ENCODE results near the gene VPS54.
A peak's percentile ranks its signal among the peaks of the same experiment; 100 is the strongest.

Gene VPS54

DNA sequence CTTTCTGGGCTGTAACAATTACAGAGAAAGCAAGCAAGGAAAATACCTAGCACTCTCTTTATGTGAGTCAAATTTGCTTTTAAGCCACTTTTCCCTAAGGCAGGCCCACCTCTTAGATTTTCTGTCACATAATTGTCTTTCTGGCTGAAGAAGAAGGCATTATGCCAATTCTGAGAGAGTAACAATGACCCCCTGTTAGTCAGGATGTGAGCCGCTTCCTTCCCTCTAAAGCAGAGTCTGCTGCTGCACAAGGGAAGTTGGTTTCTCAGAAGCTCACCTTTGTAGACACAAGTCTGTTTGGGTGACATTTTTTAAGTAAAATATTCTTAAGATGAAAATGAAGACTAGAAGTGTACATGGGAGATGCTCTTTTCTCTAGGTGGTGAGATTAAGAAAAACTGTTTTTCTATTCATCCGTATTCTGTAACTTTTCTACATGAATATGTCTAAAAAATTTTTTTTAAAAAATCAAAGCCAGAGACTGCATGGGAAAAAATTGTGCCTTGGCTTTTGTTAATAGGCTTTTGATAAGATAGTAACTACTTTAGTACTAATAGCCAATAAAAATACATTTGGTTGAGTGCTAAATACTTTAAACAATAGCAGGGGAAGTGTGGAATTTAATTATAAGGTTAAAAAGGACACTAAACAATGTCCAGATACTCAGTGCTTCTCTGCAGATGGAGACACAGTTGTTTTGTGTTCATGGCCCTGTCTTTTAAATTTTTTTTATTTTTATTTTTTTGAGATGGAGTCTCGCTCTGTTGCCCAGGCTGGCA lies 33.4 kb upstream of the VPS54 start:
- Histone ChIP-seq H3K36me3 (ENCODE audit: control insufficient read depth in 5 of 5, insufficient read depth in 5 of 5, low read length in 5 of 5) (no peaks in the 10 kb centered on the region), H3K9me3 (ENCODE audit: control insufficient read depth in 5 of 5, low read length in 5 of 5) (no peaks in the 10 kb centered on the region), H3K4me3 (ENCODE audit: low read depth in 1 of 5, low read length in 5 of 5) (no peak overlapping the region), H3K4me1 (ENCODE audit: control insufficient read depth in 5 of 5, insufficient read depth in 5 of 5, low read length in 5 of 5) (peaks cover 0 to 20% (median 4%) of the 10 kb centered on the region in 5 donors), H3K27me3 (ENCODE audit: control insufficient read depth in 5 of 5, insufficient read depth in 4 of 5, low read length in 5 of 5) (no peaks in the 10 kb centered on the region), H3K9ac (ENCODE audit: low read length in 5 of 5) (no peak overlapping the region), H3K27ac (ENCODE audit: low read depth, low read length) (peak overlapping the region; percentile 65)

DNA sequence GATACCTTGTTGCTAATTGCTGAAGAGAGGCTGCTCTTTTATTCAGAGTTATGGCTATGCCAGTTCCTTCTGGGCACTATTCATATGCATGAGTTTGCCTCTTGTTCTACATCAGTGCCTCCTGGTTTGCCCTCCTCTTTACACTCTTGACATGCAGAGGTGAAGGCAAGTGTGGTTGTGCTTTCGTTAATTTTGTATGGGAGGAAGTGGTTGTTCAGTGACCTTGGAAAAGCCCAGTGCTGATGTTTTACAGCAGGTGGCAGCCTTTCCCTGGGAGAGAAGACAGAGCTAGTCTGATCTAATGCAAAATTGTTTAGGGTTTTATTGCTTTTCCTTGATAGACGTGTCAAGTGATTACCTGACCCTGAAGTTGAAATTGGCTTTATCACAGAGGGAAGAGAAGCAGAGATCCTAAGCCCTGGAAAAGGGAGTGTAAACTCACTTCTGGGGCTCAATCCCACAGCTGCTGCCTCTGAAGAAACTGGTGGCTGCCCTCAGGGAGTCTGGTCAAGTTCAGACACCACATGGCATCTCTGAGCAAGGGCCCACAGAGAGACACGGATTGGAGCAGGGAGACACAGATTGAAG lies 30.5 kb upstream of the VPS54 start:
- H3K36me3 ChIP-seq (ENCODE audit: control insufficient read depth in 5 of 5, insufficient read depth in 5 of 5, low read length in 5 of 5), result no peaks in the 10 kb centered on the region
- no peaks in the 10 kb centered on the region for H3K27me3 ChIP-seq (ENCODE audit: control insufficient read depth in 5 of 5, insufficient read depth in 4 of 5, low read length in 5 of 5)
- peaks cover 0 to 20% (median 4%) of the 10 kb centered on the region in 5 donors for H3K4me1 ChIP-seq (ENCODE audit: control insufficient read depth in 5 of 5, insufficient read depth in 5 of 5, low read length in 5 of 5)
- H3K9ac ChIP-seq (ENCODE audit: low read length in 5 of 5), result peak overlapping the region in 1 of 5 donors; percentile 35
- H3K9me3 ChIP-seq (ENCODE audit: control insufficient read depth in 5 of 5, low read length in 5 of 5), result no peaks in the 10 kb centered on the region
- no peak overlapping the region for H3K4me3 ChIP-seq (ENCODE audit: low read depth in 1 of 5, low read length in 5 of 5)
- H3K27ac ChIP-seq (ENCODE audit: low read depth, low read length), result no peak overlapping the region

GRCh38 chr2:64045938-64046337 lies 26.7 kb upstream of the VPS54 start:
- peaks cover 0 to 7% (median 4%) of the 10 kb centered on the region in 5 donors for H3K4me1 ChIP-seq (ENCODE audit: control insufficient read depth in 5 of 5, insufficient read depth in 5 of 5, low read length in 5 of 5)
- no peaks in the 10 kb centered on the region for H3K36me3 ChIP-seq (ENCODE audit: control insufficient read depth in 5 of 5, insufficient read depth in 5 of 5, low read length in 5 of 5)
- H3K9ac ChIP-seq (ENCODE audit: low read length in 5 of 5), result no peak overlapping the region
- H3K9me3 ChIP-seq (ENCODE audit: control insufficient read depth in 5 of 5, low read length in 5 of 5), result no peaks in the 10 kb centered on the region
- no peak overlapping the region for H3K27ac ChIP-seq (ENCODE audit: low read depth, low read length)
- H3K27me3 ChIP-seq (ENCODE audit: control insufficient read depth in 5 of 5, insufficient read depth in 4 of 5, low read length in 5 of 5), result no peaks in the 10 kb centered on the region
- H3K4me3 ChIP-seq (ENCODE audit: low read depth in 1 of 5, low read length in 5 of 5), result no peak overlapping the region

- H3K27me3 ChIP-seq (ENCODE audit: control insufficient read depth in 5 of 5, insufficient read depth in 4 of 5, low read length in 5 of 5), result no peaks in the 10 kb centered on the region
- no peaks in the 10 kb centered on the region for H3K36me3 ChIP-seq (ENCODE audit: control insufficient read depth in 5 of 5, insufficient read depth in 5 of 5, low read length in 5 of 5)
- H3K4me3 ChIP-seq (ENCODE audit: low read depth in 1 of 5, low read length in 5 of 5), result no peak overlapping the region
- H3K9ac ChIP-seq (ENCODE audit: low read length in 5 of 5), result no peak overlapping the region
- no peaks in the 10 kb centered on the region for H3K4me1 ChIP-seq (ENCODE audit: control insufficient read depth in 5 of 5, insufficient read depth in 5 of 5, low read length in 5 of 5)
- H3K9me3 ChIP-seq (ENCODE audit: control insufficient read depth in 5 of 5, low read length in 5 of 5), result no peaks in the 10 kb centered on the region
- no peak overlapping the region for H3K27ac ChIP-seq (ENCODE audit: low read depth, low read length)
Observed at GRCh38 chr2:64040161-64040560, 20.9 kb upstream of the VPS54 start.

- H3K27me3 ChIP-seq (ENCODE audit: control insufficient read depth in 5 of 5, insufficient read depth in 4 of 5, low read length in 5 of 5), result no peaks in the 10 kb centered on the region
- no peaks in the 10 kb centered on the region for H3K36me3 ChIP-seq (ENCODE audit: control insufficient read depth in 5 of 5, insufficient read depth in 5 of 5, low read length in 5 of 5)
- H3K4me3 ChIP-seq (ENCODE audit: low read depth in 1 of 5, low read length in 5 of 5), result no peak overlapping the region
- no peak overlapping the region for H3K27ac ChIP-seq (ENCODE audit: low read depth, low read length)
- H3K9me3 ChIP-seq (ENCODE audit: control insufficient read depth in 5 of 5, low read length in 5 of 5), result no peaks in the 10 kb centered on the region
- H3K4me1 ChIP-seq (ENCODE audit: control insufficient read depth in 5 of 5, insufficient read depth in 5 of 5, low read length in 5 of 5), result no peaks in the 10 kb centered on the region
- H3K9ac ChIP-seq (ENCODE audit: low read length in 5 of 5), result no peak overlapping the region
Observed at GRCh38 chr2:64036034-64036705, 16.9 kb upstream of the VPS54 start.

DNA sequence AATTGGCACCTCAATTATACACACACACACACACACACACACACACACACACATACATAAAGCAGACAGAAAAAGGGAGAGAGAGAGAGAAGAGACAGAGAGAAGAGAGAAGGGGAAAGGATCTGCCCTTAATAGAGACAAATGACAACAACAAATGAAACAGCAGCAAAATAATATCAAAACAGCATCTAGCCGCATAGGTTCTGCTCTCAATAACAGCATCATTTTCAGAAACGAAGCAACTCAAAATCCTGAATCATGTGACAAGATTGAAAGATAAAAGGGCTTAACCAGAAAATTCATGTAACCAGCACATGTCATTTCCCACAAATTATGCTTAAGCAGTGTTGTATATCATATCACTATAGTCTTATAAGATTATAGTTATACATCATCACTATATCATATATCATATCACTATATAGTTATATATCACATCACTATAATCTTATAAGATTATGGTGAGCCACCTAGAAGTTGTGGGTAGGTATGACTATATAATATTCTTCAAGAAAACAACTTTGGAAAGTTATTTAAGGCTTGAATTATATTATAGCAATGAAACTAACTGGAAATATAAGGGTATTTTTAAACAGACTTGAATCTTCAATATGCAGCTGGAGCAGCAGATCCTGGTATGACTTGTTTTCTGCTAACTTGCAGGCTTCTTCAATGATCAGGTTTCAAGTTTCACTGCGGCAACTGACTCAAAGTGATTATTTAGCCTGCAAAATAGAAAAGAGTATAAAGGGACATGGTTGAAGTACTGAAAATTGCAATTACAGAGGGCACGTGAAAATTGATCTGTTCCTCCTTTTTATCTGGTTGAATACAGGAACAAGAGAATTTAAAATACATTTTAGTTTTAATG lies 16.1 kb upstream of the VPS54 start:
- Histone ChIP-seq H3K27ac (ENCODE audit: low read depth, low read length) (no peak overlapping the region), H3K9me3 (ENCODE audit: control insufficient read depth in 5 of 5, low read length in 5 of 5) (no peaks in the 10 kb centered on the region), H3K4me3 (ENCODE audit: low read depth in 1 of 5, low read length in 5 of 5) (no peak overlapping the region), H3K4me1 (ENCODE audit: control insufficient read depth in 5 of 5, insufficient read depth in 5 of 5, low read length in 5 of 5) (no peaks in the 10 kb centered on the region), H3K9ac (ENCODE audit: low read length in 5 of 5) (no peak overlapping the region), H3K27me3 (ENCODE audit: control insufficient read depth in 5 of 5, insufficient read depth in 4 of 5, low read length in 5 of 5) (no peaks in the 10 kb centered on the region), H3K36me3 (ENCODE audit: control insufficient read depth in 5 of 5, insufficient read depth in 5 of 5, low read length in 5 of 5) (no peaks in the 10 kb centered on the region)

DNA sequence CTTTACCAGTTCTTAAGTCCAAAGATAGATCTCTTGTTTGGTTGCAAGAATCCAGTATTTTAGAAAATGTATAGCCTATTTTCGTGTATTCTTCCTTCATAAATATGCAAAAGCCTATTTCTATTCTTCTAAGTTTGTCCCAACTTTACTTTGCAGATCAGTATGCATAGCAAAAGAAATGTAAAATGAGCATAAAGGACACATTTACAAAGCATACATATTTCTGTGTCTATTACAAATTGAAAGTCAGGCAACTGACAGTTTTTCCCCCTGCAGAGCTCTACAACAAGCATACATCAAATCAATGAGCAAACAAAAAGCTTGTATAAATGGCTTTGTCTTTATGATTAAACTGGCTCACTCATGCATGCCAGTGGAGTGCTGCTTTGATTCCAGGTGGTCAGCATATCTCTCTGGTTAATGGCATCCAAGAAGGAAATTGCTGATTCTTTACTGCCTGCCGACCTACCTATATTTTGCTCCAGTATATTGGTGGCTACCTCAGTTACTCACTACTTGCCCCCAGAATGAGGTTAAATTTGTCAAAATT lies 10.0 kb upstream of the VPS54 start:
- H3K27ac ChIP-seq (ENCODE audit: low read depth, low read length), result no peak overlapping the region
- no peak overlapping the region for H3K4me3 ChIP-seq (ENCODE audit: low read depth in 1 of 5, low read length in 5 of 5)
- no peaks in the 10 kb centered on the region for H3K9me3 ChIP-seq (ENCODE audit: control insufficient read depth in 5 of 5, low read length in 5 of 5)
- H3K4me1 ChIP-seq (ENCODE audit: control insufficient read depth in 5 of 5, insufficient read depth in 5 of 5, low read length in 5 of 5), result no peaks in the 10 kb centered on the region
- H3K9ac ChIP-seq (ENCODE audit: low read length in 5 of 5), result no peak overlapping the region
- no peaks in the 10 kb centered on the region for H3K36me3 ChIP-seq (ENCODE audit: control insufficient read depth in 5 of 5, insufficient read depth in 5 of 5, low read length in 5 of 5)
- no peaks in the 10 kb centered on the region for H3K27me3 ChIP-seq (ENCODE audit: control insufficient read depth in 5 of 5, insufficient read depth in 4 of 5, low read length in 5 of 5)

DNA sequence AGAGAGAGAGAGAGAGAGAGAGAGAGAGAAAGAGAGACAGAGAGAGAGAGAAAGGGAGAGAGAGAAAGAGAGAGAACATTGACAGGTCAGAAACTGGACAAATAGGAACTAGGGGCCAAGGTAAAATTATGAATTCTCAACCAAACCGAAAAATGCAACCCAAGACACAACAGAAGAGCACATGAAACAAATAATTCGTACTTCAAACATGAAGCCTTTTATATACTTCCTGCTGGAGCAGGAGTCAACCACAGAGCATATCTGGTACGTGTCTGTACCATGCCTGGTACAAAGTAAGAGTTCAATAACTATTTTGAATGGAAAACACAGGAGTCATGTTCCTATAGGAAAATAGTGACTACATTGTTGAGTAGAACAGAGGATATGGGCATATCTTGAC lies 6.5 kb upstream of the VPS54 start:
- Histone ChIP-seq H3K9ac (ENCODE audit: low read length in 5 of 5) (no peak overlapping the region), H3K9me3 (ENCODE audit: control insufficient read depth in 5 of 5, low read length in 5 of 5) (no peaks in the 10 kb centered on the region), H3K27ac (ENCODE audit: low read depth, low read length) (no peak overlapping the region), H3K36me3 (ENCODE audit: control insufficient read depth in 5 of 5, insufficient read depth in 5 of 5, low read length in 5 of 5) (no peaks in the 10 kb centered on the region), H3K4me3 (ENCODE audit: low read depth in 1 of 5, low read length in 5 of 5) (no peak overlapping the region), H3K27me3 (ENCODE audit: control insufficient read depth in 5 of 5, insufficient read depth in 4 of 5, low read length in 5 of 5) (no peaks in the 10 kb centered on the region), H3K4me1 (ENCODE audit: control insufficient read depth in 5 of 5, insufficient read depth in 5 of 5, low read length in 5 of 5) (peaks cover 0 to 3% (median 0%) of the 10 kb centered on the region in 5 donors)

DNA sequence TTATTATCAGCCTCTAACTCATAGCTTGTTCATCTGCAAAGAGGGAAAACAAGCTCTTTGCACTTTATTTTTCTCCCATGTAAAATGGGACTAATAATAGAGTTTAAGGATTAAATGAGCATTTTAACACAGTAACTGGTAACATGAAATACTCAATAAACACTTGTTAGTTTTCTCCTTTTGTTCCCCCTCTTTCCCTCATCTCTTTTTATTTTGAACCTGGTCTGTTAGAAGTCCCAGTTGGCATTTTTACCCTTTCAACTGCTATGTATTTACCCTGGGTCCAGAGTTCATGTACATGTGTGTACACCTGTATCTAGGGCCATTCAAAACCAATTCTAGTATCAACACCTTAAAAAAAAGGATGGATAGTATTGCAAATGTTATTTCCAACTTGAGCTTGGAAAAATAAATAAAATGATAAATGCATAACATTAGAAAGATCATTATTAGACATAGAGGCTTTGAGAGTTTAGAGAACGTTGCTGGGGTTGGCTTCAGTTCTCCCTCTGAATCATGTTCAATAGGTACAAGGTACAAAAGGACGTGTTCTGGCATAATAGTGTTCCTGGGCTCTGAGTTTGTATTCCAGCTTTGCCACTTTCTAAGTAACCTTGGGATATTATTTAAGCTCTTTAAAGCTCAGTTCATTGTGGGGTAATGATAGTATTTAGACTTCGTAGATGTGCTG lies 5.2 kb upstream of the VPS54 start:
- H3K9ac ChIP-seq (ENCODE audit: low read length in 5 of 5), result no peak overlapping the region
- no peaks in the 10 kb centered on the region for H3K9me3 ChIP-seq (ENCODE audit: control insufficient read depth in 5 of 5, low read length in 5 of 5)
- no peak overlapping the region for H3K4me3 ChIP-seq (ENCODE audit: low read depth in 1 of 5, low read length in 5 of 5)
- peaks cover 0 to 15% (median 10%) of the 10 kb centered on the region in 5 donors for H3K4me1 ChIP-seq (ENCODE audit: control insufficient read depth in 5 of 5, insufficient read depth in 5 of 5, low read length in 5 of 5)
- no peaks in the 10 kb centered on the region for H3K36me3 ChIP-seq (ENCODE audit: control insufficient read depth in 5 of 5, insufficient read depth in 5 of 5, low read length in 5 of 5)
- H3K27ac ChIP-seq (ENCODE audit: low read depth, low read length), result no peak overlapping the region
- H3K27me3 ChIP-seq (ENCODE audit: control insufficient read depth in 5 of 5, insufficient read depth in 4 of 5, low read length in 5 of 5), result no peaks in the 10 kb centered on the region
